Heart right ventricle (tissue), 16 donors: ENCODE measurements around the gene LRP1B. TPM values are rescaled to one million over a fixed set of nuclear protein-coding genes. Genes with fewer than 3 reads are reported as not detected.
"Not testable (repeated sequence)": the region's sequence is repeated elsewhere in the genome, so short reads cannot be mapped to it uniquely, and the experiment has no call there.

Experiments
- ATAC-seq, 8 donors: fragments of 200-7000 bp; cut with Tn5 transposase; one replicate each; pipeline ENCODE4 v1.9.1; 2020; ENCODE audit warnings: mild to moderate bottlenecking in 8 of 8, moderate library complexity in 8 of 8, moderate number of reproducible peaks in 1 of 8
- DNase-seq, 2 donors: peaks; one replicate each; pipeline ENCODE4 v3.0.0-alpha.2; 2020
- H3K27ac ChIP-seq, 10 donors: fragments of 200-600 bp; sonication (generic) in 2 of 10; one replicate each; pipeline versions ENCODE4 v1.5.0 to v1.8.0; 2020 to 2022; ENCODE audit warnings: mild to moderate bottlenecking in 3 of 10
- H3K27me3 ChIP-seq, 7 donors: fragments of 200-600 bp; one replicate each; pipeline ENCODE4 v1.8.0; 2021 to 2022; ENCODE audit warnings: mild to moderate bottlenecking in 2 of 7
- H3K36me3 ChIP-seq, 9 donors: fragments of 200-600 bp; sonication (generic) in 1 of 9; one replicate each; pipeline versions ENCODE4 v1.5.0 to v1.8.0; 2020 to 2022; ENCODE audit warnings: mild to moderate bottlenecking in 2 of 9
- H3K4me1 ChIP-seq, 9 donors: fragments of 200-600 bp; sonication (generic) in 1 of 9; one replicate each; pipeline versions ENCODE4 v1.5.0 to v1.8.0; 2020 to 2022; ENCODE audit warnings: mild to moderate bottlenecking in 4 of 9
- H3K4me3 ChIP-seq, 10 donors: fragments of 200-600 bp; sonication (generic) in 2 of 10; one replicate each; pipeline versions ENCODE4 v1.5.0 to v1.8.0; 2020 to 2022; ENCODE audit warnings: mild to moderate bottlenecking in 7 of 10, moderate library complexity in 2 of 10
- H3K9me3 ChIP-seq, 11 donors: fragments of 200-600 bp in 10 of 11; sonication (generic) in 2 of 11; one replicate each; pipeline versions ENCODE4 v1.5.0 to v1.8.0; 2013 to 2022; ENCODE audit warnings: mild to moderate bottlenecking in 2 of 11, control low read depth in 1 of 11, moderate library complexity in 1 of 11
- CTCF ChIP-seq, 9 donors: fragments of 200-600 bp; sonication (generic) in 2 of 9; IDR thresholded peaks; one replicate each; pipeline versions ENCODE4 v1.5.0 to v1.8.0; 2021 to 2022; ENCODE audit warnings: antibody characterized with exemption in 9 of 9, mild to moderate bottlenecking in 5 of 9, moderate library complexity in 1 of 9
- WGBS, 2 donors: extraction: QIAGEN DNeasy Blood & Tissue Kit; methylation state at CpG; one replicate each; pipeline ENCODE4 v1.1.7; 2013; ENCODE audit warnings: inconsistent platforms in 1 of 2; 5-methylcytosine and 5-hydroxymethylcytosine counted together
- intact Hi-C, 10 donors: fragments of 100-400 bp; cut with DNase I; formaldehyde crosslinking; loops; one replicate each; pipeline versions ENCODE4 v1.11.1 to v1.14.2; 2022
- polyA plus RNA-seq, 2 donors: library from polyadenylated mRNA; stranded (reverse); fragments of 200-250 nt; gene quantifications; one replicate each; pipeline ENCODE4 v1.2.3, GENCODE V29; 2013
- total RNA-seq, 10 donors: library from RNA; stranded (reverse); fragmentation: NEBNext Ultra II Directional in 3 of 10; extraction: Animal tissue kit (Norgen Biotek cat#: 25700) in 3 of 10; gene quantifications; one replicate each; pipeline versions ENCODE4 v1.2.1 to v1.2.4, GENCODE V29; 2021 to 2023
- donor health status: Arrhythmogenic right ventricular cardiomyopathy.
- donor health status: ischemic (EF 13 %, LVEDD 7.1; RV severe dilation, severe dysfunction).
- donor health status: healthy with polysubstance abuse.
- donor health status: DM: no; HTN: yes; CAD: no.
- donor health status: DM: no; HTN: no; CAD: no.
- donor health status: ischemic (EF 25% LVEDD 6.9; RV normal size, moderate dysfunction).
- donor health status: ischemic (EF 25% LVEDD 5.7; RV mildly dilated, moderate dysfunction).
- donor health status: healthy.
- donor health status: DM: yes; HTN: yes; CAD: no.
- donor health status: Ischemic cardiomyopathy.
- donor health status: ischemic (EF 35%, LVEDD 5.7; RV mildly dilated, moderate dysfunction).
- donor health status: nonischemic (EF 11% LVEDD 7.7; RV severe dilation, severe dysfunction).
- donor health status: DM: yes; HTN: yes; CAD: no.
- donor health status: PGD.
- donor health status: ischemic (EF 29% LVEDD 5.4; RV normal size, mild dysfunction).
- donor health status: nonischemic (EF 23%, LVEDD 6.1; RV moderate dilation, normal function).

LRP1B gene
- total and polyA plus RNA-seq, 12 donors = 0.02 to 0.27 (median 0.14) TPM; not detected in 1

- Histone ChIP-seq H3K27me3 (no peaks in the 10 kb centered on the region), H3K27ac (no peak overlapping the region), H3K4me3 (no peak overlapping the region), H3K4me1 (no peaks in the 10 kb centered on the region), H3K36me3 (no peaks in the 10 kb centered on the region), H3K9me3 (peaks cover 0 to 4% (median 0%) of the 10 kb centered on the region in 11 donors)
- WGBS, 2 donors = 24 to 44% methylated on average over 1 of the region's 1 CpG
- ATAC-seq (no peak), DNase-seq (no peak)
- intact Hi-C loops = no loop called here
- TF ChIP-seq CTCF (IDR thresholded peaks at IDR 0.05) = no peak
Observed at GRCh38 chr2:140344838-140345237, 1786.0 kb downstream of the LRP1B start.

DNA sequence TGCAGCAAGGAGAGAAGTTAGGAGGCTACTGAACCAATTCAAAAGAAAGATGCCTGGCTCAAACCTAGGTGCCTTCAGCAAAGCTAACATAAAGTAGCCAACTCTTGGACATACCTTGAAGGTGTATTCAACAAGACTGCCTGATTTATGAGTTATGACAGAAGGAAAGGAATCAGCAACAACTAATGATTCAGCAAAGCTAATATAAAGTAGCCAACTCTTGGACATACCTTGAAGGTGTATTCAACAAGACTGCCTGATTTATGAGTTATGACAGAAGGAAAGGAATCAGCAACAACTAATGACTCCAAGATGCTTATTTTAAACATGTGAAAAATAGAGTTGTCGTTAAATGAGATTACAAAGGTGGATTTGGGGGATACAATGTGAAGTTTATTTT is 1786.5 kb downstream of the LRP1B start:
- H3K27ac ChIP-seq, H3K4me1 ChIP-seq, ATAC-seq, H3K4me3 ChIP-seq, DNase-seq, H3K27me3 ChIP-seq, H3K9me3 ChIP-seq, H3K36me3 ChIP-seq, intact Hi-C loops: not testable (repeated sequence)
- WGBS, 2 donors = 85 to 92% methylated on average over 1 of the region's 1 CpG

DNA sequence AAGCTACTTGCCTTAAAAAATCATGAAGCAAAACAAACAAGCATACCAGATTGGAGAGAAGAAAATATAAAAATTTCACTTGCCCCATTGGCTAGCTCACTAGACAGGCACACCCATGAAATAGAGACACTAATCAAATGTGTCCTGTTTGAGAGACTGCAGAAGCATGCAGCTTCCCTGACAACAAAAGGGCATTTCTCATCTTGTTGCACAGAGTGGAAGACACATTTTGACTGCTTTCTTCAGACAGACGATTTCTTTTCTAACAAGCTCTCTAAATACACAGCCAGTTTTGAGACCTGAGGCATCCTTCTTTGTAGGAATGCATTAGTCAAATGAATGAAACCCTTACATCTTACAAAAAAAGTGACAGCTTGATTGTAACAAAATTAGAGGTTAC is 1792.0 kb downstream of the LRP1B start:
- ATAC-seq (no peak), DNase-seq (no peak)
- TF ChIP-seq CTCF (IDR thresholded peaks at IDR 0.05) = no peak
- WGBS, 2 donors = 33 to 35% methylated on average over 1 of the region's 1 CpG
- Histone ChIP-seq H3K4me1 (no peaks in the 10 kb centered on the region), H3K27ac (no peak overlapping the region), H3K9me3 (peaks cover 0 to 4% (median 0%) of the 10 kb centered on the region in 11 donors), H3K4me3 (no peak overlapping the region), H3K27me3 (no peaks in the 10 kb centered on the region), H3K36me3 (no peaks in the 10 kb centered on the region)
- intact Hi-C loops = no loop called here

DNA sequence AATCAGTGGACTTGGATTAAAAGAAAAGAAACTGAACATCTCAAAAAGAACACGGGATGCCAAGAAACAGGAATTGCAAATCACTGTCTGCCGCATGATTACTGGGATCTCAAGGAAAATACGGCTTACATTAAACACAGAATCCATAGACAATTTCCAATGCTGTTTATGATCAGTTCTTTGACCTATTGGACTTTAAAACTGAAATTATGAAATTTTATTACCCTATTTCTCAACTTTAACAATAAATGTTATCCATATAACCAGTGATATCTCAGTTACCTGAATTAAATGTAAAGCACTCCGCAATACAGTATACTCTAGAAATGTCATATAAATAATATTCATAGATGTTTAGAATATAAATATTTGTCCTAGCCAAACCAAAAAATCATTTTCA is 1793.8 kb downstream of the LRP1B start:
- no peak for TF ChIP-seq CTCF (IDR thresholded peaks at IDR 0.05)
- no peak overlapping the region for H3K4me3 ChIP-seq
- no peaks in the 10 kb centered on the region for H3K27me3 ChIP-seq
- H3K36me3 ChIP-seq = no peaks in the 10 kb centered on the region
- no peak for ATAC-seq
- H3K9me3 ChIP-seq = peaks cover 0 to 4% (median 0%) of the 10 kb centered on the region in 11 donors
- no peak for DNase-seq
- WGBS, 2 donors = 88 to 92% methylated on average over 4 of the region's 4 CpGs
- H3K4me1 ChIP-seq = no peaks in the 10 kb centered on the region
- intact Hi-C loops = no loop called here
- H3K27ac ChIP-seq = no peak overlapping the region

- no peak for ATAC-seq
- 81 to 83% methylated on average over 3 of the region's 3 CpGs for WGBS, 2 donors
Observed at GRCh38 chr2:140316345-140316744, 1814.5 kb downstream of the LRP1B start.

More at GRCh38 chr2:140316345-140316744, 1814.5 kb downstream of the LRP1B start:
- no peaks in the 10 kb centered on the region for H3K4me1 ChIP-seq
- no peaks in the 10 kb centered on the region for H3K27me3 ChIP-seq
- intact Hi-C loops = no loop called here
- no peak for DNase-seq
- no peak for TF ChIP-seq CTCF (IDR thresholded peaks at IDR 0.05)
- H3K27ac ChIP-seq = no peak overlapping the region
- H3K36me3 ChIP-seq = no peaks in the 10 kb centered on the region
- no peaks in the 10 kb centered on the region for H3K9me3 ChIP-seq
- no peak overlapping the region for H3K4me3 ChIP-seq
